Raji (cell line): ENCODE data around the gene ANO6.

Source experiments
- POLR2A ChIP-seq: IDR thresholded peaks from 2 replicates; pipeline ENCODE4 v1.6.1; 2011; ENCODE audit warnings: low read depth, low read length, control low read depth; ENCODE audit not compliant: insufficient read depth

The ANO6 gene

DNA sequence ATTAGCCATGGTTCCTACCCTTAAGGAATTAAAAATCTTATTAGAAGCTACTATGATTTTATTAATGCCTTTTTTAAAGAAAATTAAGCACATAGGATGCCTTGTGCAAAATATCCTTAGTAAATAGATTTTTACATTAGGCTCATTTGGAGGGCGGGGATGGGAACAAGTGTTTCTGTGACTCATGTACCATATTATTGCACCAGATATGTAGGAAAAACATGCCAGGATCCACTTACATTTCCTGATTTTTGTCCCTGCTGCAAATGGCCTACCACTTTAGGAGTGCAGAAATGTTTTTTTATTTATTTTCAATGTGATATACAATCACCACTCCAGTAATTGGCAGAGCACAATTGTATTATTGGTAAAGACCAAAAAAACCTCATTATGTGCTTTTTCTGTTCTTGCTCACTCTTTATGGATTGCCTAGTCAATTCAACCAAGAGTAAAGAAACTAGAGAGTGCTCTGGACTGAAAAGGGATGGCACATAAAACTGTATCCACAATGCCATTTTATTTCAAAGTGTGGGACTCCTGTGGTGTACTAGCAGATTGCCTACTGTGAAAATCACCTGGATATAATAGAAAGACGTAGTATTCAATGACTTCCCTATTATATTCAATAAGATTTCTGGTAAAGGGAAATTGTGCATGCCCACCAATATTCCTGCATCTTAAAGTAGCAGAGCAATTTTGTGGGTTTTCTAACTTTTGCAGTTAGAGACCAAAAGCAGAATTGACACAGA is 86.9 kb downstream of the ANO6 start:
- TF ChIP-seq POLR2A: no peak

DNA sequence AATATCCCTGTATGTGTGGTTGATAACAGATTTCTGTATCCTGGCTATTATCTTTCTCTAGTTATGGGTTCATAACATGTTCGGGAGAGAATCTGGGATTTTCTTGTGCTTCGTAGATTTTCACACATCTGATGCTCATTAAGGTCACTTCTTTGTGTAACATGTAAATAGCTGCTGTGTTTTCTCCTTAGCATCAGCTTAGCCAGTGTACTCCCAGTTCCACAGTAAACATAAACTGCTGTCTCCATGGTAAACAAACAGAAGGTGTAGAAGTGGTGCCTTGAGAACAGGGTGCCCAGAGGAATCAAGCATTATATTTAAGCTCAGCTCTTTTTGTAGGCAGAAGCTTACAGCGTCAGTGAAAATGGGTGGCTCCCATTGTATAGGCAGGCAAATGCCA is 88.0 kb downstream of the ANO6 start:
- no peak for TF ChIP-seq POLR2A

DNA sequence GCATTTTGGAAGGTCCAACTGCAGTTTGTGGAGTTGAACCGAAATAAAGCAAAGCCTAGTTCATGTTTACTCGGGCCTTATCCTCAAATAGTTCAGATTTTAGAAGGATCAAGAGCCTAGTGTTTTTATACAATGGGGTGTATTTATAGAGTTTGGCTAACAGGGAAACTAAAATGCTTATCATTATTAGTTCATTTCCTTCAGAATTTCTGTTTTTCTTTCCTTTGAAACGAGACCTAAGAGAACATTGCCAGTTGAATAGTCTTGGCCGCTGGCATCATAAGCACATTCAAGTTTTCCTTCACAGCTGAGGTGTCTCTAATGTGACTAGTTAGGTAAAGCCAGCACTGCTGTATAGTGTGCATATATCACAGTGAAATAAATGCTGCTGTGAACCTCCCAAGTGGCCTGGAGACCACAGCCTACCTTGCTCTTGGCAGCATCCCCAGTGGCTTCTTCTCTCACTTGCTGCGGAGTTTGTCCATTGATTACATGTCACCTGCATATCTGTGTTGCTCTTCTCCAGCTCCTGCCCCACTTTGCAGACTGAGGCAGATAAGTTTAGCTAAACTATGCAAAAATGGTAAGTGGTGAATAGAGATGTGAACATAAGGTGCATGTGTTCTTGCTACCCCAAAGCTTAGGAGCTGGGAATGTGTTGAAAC is 88.8 kb downstream of the ANO6 start:
- no peak for TF ChIP-seq POLR2A

DNA sequence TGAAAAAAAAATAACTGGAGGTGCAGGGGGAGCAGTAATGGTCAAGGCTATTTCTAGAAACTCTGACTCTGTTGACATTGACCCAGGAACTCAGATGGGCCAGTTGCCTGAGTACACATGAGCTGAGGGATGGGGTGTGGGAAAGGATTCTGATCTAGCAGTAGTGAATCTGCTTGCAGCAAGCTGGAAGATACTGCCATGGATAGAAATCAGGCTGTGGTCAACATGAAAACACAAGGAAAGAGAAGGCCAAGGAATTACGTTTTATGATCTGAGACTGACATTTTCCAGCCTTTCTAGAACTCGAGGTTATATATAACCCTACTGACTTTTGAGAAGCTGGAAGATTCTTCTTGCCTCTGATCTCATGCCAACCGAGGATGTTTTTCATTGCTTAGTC is 90.0 kb downstream of the ANO6 start:
- TF ChIP-seq POLR2A: no peak

DNA sequence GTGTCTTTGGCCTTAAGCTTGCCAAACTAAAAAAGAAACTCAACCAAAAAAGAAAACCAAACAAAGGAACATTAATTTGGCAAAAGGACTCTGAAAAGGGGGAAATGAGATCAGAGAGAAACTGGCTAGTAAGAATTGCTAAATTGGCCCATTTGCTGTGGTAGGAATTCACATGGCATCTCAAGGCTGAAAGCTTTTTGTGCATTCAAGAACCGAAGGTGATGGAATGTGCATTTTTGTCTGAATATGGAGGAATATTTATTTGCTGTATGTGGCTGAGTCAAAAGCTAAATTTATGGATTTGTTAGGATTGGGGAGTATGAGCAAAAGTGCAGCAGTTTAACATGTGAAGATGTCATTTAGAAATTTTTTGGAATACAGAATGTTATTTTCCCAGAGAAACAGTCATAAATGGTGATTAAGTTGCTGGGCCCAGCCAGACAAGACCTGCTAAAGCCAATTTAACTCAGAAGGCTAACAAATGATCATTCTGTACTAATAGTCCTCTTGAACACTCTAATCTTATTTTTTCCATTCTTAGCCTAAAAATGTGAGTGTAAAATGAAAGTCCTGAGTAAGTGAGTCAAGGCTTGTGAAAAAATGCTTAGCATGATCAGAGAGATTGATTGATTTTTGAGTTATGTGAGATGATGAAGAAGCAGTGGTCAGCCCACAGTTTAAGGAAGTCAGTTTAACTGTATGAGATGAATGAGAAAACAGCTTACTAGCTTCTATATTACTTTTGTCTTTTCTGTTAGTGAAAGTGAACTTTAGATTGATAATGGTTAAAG is 94.1 kb downstream of the ANO6 start:
- TF ChIP-seq POLR2A: no peak

DNA sequence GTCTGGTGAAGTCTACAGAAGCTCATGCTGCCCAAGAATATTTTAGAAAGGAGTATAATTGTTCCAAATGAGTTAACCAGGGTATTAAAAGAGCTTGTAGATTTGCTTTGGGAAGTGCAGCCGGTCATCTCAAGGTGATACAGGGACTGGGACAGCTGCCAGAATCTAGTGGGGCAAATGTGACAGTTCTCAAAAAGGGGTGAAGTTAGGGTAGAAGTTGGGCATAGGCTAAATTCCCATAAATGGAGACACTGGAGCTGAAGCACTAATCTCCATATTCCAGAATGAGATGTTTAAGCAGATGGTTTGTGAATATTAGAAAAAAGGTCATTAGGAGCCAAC is 94.7 kb downstream of the ANO6 start:
- no peak for TF ChIP-seq POLR2A

DNA sequence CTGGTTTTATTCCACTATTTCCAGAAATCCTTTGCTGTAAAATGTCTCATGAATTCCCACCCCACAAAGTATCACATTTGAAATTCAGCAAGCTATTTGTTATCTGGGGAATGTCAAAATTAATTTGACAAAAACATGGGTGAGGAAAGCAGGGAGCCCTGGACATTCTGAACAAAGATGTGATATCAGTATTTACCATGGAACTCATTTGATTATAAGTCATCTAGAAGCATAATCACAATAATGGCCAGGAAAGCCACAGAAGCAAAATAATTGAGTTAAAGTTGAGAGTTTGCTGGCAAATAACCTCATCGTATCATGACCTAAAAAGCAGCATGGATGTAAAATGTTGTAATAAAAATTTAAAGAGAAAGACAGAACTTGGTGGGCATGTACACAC is 96.1 kb downstream of the ANO6 start:
- no peak for TF ChIP-seq POLR2A

DNA sequence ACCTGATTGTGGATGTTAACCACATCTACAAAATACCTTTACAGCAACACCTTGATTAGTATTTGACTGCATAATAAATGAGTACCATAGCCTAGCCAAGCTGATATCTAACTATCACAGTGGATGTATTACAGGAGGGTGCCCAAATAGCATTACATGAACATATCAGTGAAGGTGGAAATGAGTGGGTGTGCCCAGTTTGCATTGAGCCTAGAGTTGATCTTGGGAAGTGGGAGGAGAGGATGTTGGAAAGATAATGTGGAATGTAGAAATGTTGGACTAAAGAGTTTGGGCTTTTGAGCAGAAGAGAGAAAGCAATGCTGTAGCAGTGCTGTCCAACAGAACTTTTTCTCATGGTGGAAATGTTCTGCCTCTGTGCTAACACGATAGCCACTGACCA is 98.9 kb downstream of the ANO6 start:
- TF ChIP-seq POLR2A: no peak

DNA sequence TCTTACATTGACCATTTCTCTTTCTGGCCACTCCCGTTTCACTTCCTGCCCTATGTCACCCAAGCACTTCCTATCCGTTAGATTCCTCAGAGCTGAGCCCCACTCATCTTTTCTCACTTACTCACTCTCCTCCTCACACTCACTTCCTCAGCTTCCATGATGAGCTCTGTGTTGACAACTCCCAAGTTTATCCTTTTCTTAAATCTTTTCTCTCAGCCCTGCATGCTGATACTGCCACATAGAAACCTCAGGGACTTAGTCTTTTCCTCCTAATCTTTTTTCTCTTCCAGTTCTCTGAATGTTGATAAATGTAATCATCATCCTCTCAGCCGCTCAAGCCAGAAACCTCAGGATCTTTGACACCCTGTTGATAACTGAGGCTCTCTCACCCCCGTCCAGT is 99.6 kb downstream of the ANO6 start:
- no peak for TF ChIP-seq POLR2A

DNA sequence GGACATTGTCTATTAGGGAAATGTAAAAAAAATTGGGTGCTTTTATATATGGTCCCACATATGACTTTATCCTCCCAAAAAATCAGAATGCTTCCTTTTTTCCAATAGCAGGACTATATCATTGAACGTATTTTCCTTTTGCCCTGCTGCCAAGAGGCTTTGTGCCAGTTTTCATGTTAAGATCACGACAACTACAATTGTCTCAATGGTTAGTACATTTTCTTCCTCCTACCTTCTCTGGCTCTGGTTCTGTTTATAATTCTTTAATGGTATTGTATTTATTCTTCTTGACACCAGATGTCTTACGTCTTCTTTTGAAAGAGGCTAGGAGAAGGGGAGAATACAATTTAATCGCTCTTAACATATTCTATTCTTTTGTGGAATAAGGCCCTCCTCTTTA is 106.9 kb downstream of the ANO6 start:
- no peak for TF ChIP-seq POLR2A

DNA sequence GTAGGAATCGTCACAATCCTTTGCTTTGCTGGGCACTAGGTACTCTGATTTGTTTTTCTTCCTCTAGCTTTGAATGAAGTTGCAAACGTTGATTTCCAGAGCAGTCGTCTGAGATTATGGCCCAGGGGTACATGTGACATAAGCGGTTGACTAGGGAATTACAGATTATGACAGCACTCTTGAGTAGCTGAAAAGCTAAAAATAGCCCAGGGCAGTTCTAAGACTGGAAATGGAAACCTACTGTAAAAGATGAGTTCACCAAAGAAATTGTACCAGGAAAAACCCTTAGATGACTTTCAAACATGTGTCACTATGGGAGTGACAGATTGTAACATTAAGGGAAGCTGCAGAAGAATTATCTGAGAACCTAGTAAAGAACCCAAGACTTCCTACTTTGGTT is 108.5 kb downstream of the ANO6 start:
- TF ChIP-seq POLR2A: no peak

DNA sequence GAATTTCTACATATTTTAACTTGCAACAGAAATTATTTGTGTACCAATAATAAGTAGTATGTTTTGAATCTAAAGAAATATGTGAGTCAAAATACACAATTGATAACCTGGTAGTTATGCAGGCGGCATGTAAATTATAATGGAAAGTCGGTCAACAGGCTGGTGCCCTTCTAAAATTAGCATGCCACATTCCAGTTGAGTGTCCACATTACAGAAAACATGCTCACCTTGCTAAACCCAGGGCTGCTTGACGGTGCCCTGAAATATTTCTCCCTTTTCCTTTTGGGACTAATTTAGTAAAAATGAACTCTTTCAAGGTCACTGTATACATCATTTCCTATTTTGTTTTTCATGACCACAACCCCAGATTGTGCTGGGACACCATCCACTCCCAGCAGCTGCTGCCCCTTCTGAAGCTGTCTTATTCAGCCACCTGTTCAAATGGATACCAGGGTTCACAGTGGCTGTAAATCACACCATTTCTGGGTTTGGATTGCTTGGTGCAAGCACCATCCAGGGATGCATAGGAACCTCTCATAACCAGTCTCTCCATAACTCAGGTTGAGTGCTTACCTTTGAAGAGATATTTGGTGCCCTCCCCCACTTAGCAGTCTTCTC is 110.6 kb downstream of the ANO6 start:
- no peak for TF ChIP-seq POLR2A

DNA sequence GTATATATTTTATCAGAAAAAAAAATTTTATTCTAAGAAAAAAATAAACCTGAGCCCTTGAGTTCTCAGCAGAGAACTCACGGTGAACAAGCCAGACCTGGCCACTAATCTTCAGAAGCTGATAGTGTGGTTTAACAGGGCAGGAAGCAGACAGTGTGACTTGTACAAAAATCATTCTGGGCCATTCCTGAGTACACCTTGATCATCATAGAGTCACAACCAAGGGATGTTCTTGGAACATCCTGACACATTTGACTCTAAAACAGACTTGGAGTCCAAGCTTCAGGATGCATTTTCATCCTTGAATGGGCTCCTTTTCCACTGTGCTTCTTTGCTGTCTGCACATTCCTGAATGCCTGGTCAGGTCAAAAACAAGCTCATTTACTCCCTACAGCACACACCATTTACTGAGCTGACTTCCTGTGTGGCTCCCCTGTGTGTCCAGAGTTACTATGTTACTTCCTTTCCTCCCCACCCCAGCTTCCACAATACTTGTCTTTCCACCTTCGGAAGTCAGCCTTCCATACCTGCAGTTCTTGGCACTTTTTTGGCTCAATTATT is 112.0 kb downstream of the ANO6 start:
- TF ChIP-seq POLR2A: no peak

DNA sequence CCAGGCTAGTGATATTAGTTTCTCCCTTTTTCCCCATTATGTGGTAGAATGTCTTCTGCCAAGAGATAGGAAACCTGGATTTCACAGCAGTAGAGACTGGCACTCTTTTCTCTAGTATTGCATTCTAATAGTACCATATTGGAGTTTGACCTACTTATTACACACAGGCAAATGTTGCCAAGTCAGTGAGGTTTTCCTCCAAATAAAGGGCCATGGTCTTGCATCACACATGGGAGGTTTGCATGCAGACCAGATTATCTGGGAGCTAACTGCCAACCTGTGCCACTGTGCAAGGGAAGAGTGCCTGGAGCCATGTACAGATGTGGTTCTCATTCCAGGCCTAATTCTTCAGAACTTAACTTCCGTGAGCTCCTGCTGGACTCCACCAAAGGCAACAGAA is 113.3 kb downstream of the ANO6 start:
- TF ChIP-seq POLR2A: no peak

DNA sequence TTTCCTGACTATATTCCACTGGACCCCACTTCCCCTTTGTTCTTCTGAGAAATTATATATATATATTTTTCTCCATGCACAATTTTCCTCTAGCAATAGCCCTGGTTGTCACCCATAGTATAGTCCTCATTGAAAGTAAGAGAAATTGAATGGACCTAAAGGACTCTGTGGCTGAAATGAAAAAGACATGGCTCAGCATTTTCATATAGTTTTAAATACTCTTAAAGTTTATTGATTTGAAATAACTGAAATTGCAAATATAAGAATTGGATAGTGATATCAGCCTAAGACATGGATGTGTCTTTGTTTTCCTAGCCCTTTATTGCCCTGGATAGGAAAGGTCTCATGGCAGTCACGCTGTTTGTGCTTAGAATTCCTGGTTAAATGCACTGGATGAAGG is 113.8 kb downstream of the ANO6 start:
- TF ChIP-seq POLR2A: no peak
